ENCODE data around the gene MPG.

- TF ChIP-seq HSF1 (IDR thresholded peaks at IDR 0.05; ENCODE audit: low read depth, low read length) (no peak), JUND (IDR thresholded peaks at IDR 0.05; ENCODE audit: low read depth, low read length) (no peak), POLR2A (IDR thresholded peaks at IDR 0.05; ENCODE audit: low read depth, low read length) (no peak), SUPT20H (IDR thresholded peaks at IDR 0.05; ENCODE audit: borderline replicate concordance, control insufficient read depth, low read depth, low read length) (no peak), POLR2AphosphoS2 (IDR thresholded peaks at IDR 0.05; ENCODE audit: low read depth, low read length) (no peak), CTCF (IDR thresholded peaks at IDR 0.05 in 2 of 3, conservative IDR thresholded peaks at IDR 0.05 in 1 of 3; ENCODE audit: control insufficient read depth in 2 of 3, extremely low read depth in 1 of 3, insufficient read depth in 1 of 3, low read depth in 3 of 3, low read length in 3 of 3) (no peak), TARDBP (IDR thresholded peaks at IDR 0.05; ENCODE audit: borderline replicate concordance) (no peak), SREBF2 (IDR thresholded peaks at IDR 0.05; ENCODE audit: low read length) (no peak), NR2C2 (IDR thresholded peaks at IDR 0.05; ENCODE audit: borderline replicate concordance, control insufficient read depth, insufficient read length, low read depth) (no peak)
Observed at GRCh38 chr16:75580-76501, 2.2 kb upstream of the MPG start.

Measured in GM12878 (cell line).